ENCODE measurements around the gene DIS3.
"Not testable (repeated sequence)": the region's sequence is repeated elsewhere in the genome, so short reads cannot be mapped to it uniquely, and the experiment has no call there.

DIS3 gene

GRCh38 chr13:72751220-72751619 lies 30.5 kb downstream of the DIS3 start:
- no peak for DNase-seq (ENCODE audit: low spot score)

- no peak for DNase-seq (ENCODE audit: low spot score)
Observed at GRCh38 chr13:72745260-72745659, 36.4 kb downstream of the DIS3 start.

- no peak for DNase-seq (ENCODE audit: low spot score)
Observed at GRCh38 chr13:72740015-72740414, 41.7 kb downstream of the DIS3 start.

GRCh38 chr13:72737033-72737432 lies 44.7 kb downstream of the DIS3 start:
- no peak for DNase-seq (ENCODE audit: low spot score)

- no peak for DNase-seq (ENCODE audit: low spot score)
Observed at GRCh38 chr13:72728290-72728605, 53.5 kb downstream of the DIS3 start.

GRCh38 chr13:72727417-72728289 lies 54.0 kb downstream of the DIS3 start, which contains the start of the genes BORA and MZT1:
BORA (plus strand) TSS chr13:72727923; CDS start chr13:72728941, 1,018 bp downstream.
MZT1 (minus strand) TSS chr13:72727629; CDS start chr13:72727602, 27 bp downstream.
- DNase-seq (ENCODE audit: low spot score): peak; percentile 96

GRCh38 chr13:72726726-72727416 lies 54.8 kb downstream of the DIS3 start:
- DNase-seq (ENCODE audit: low spot score): peak; percentile 37

- DNase-seq (ENCODE audit: low spot score): not testable (repeated sequence)
Observed at GRCh38 chr13:72726185-72726584, 55.5 kb downstream of the DIS3 start.

- DNase-seq (ENCODE audit: low spot score): no peak
Observed at GRCh38 chr13:72716776-72717175, 64.9 kb downstream of the DIS3 start.
